GM23248 (cell line): ENCODE measurements around the gene ASPM. TPM values are rescaled to one million over a fixed set of nuclear protein-coding genes. Genes with fewer than 3 reads are reported as not detected.

Source experiments
- DNase-seq: peaks from one replicate; pipeline ENCODE4 v3.0.0-alpha.2; 2015
- H2AFZ ChIP-seq: fragments of 200-600 bp; sonication (generic); 2 replicates; pipeline ENCODE4 v1.6.1; 2016; ENCODE audit warnings: antibody characterized with exemption
- H3F3A ChIP-seq: fragments of 200-600 bp; sonication (generic); 2 replicates; pipeline ENCODE4 v1.6.1; 2016; ENCODE audit warnings: mild to moderate bottlenecking, antibody characterized with exemption, mixed run types; ENCODE audit not compliant: insufficient read depth
- H3K27ac ChIP-seq: fragments of 200-600 bp; sonication (generic); 2 replicates; pipeline ENCODE4 v1.5.1; 2016; ENCODE audit warnings: mild to moderate bottlenecking
- H3K27me3 ChIP-seq: fragments of 200-600 bp; sonication (generic); replicated peaks from 2 replicates; pipeline ENCODE4 v1.6.1; 2016; ENCODE audit warnings: mild to moderate bottlenecking; ENCODE audit not compliant: insufficient read depth
- H3K36me3 ChIP-seq: fragments of 200-600 bp; sonication (generic); 2 replicates; pipeline ENCODE4 v1.6.1; 2016; ENCODE audit warnings: low read depth, mild to moderate bottlenecking
- H3K4me1 ChIP-seq: fragments of 200-600 bp; sonication (generic); 2 replicates; pipeline ENCODE4 v1.6.1; 2016; ENCODE audit warnings: mild to moderate bottlenecking; ENCODE audit not compliant: insufficient read depth
- H3K4me2 ChIP-seq: fragments of 200-600 bp; sonication (generic); one replicate; pipeline ENCODE4 v1.6.1; 2016; ENCODE audit warnings: mild to moderate bottlenecking; ENCODE audit not compliant: unreplicated experiment
- H3K4me3 ChIP-seq: fragments of 200-600 bp; sonication (generic); 2 replicates; pipeline ENCODE4 v1.5.1; 2016; ENCODE audit warnings: mild to moderate bottlenecking
- H3K79me2 ChIP-seq: fragments of 200-600 bp; sonication (generic); 2 replicates; pipeline ENCODE4 v1.6.1; 2016; ENCODE audit warnings: mild to moderate bottlenecking; ENCODE audit not compliant: insufficient read depth
- H3K9ac ChIP-seq: fragments of 200-600 bp; sonication (generic); 2 replicates; pipeline ENCODE4 v1.6.1; 2016; ENCODE audit warnings: mild to moderate bottlenecking
- H3K9me2 ChIP-seq: fragments of 200-600 bp; sonication (generic); 2 replicates; pipeline ENCODE4 v1.6.1; 2016; ENCODE audit warnings: mixed run types, mild to moderate bottlenecking, moderate library complexity; ENCODE audit not compliant: insufficient read depth
- H3K9me3 ChIP-seq: fragments of 200-600 bp; sonication (generic); one replicate; pipeline ENCODE4 v1.6.1; 2017; ENCODE audit warnings: low read depth
- H4K20me1 ChIP-seq: fragments of 200-600 bp; sonication (generic); 2 replicates; pipeline ENCODE4 v1.6.0; 2016; ENCODE audit not compliant: insufficient read depth
- EZH2 ChIP-seq: fragments of 200-600 bp; sonication (generic); IDR thresholded peaks from 2 replicates; pipeline ENCODE4 v1.6.1; 2018; ENCODE audit warnings: antibody characterized with exemption, mild to moderate bottlenecking; ENCODE audit not compliant: insufficient read depth, poor library complexity, severe bottlenecking
- EZH2phosphoT487 ChIP-seq: fragments of 200-600 bp; sonication (generic); IDR thresholded peaks from 2 replicates; pipeline ENCODE4 v1.6.1; 2018; ENCODE audit warnings: antibody characterized with exemption, moderate library complexity, mild to moderate bottlenecking, low read depth; ENCODE audit not compliant: insufficient read depth
- WGBS, 2 experiments: methylation state at CpG; one replicate each; pipeline ENCODE4 v1.1.6; 2015 to 2017; ENCODE audit warnings: low lambda C conversion rate in 2 of 2, low coverage in 1 of 2; ENCODE audit errors: missing lambda C conversion rate in 2 of 2; 5-methylcytosine and 5-hydroxymethylcytosine counted together
- in situ Hi-C: fragments of 300-500 bp; cut with MboI; formaldehyde crosslinking; loops from 2 replicates; pipeline ENCODE4 v1.15.0; 2020
- polyA plus RNA-seq: library from polyadenylated mRNA; unstranded; fragments of >200 nt; fragmentation: Nextera tagmentation; extraction: Ambion mirVana; gene quantifications from 2 replicates; pipeline ENCODE4 v1.2.1, GENCODE V29; 2016
- total RNA-seq: library from RNA; depleted of rRNA; stranded (reverse); fragments of >200 nt; shearing (Covaris generic); gene quantifications from 2 replicates; pipeline ENCODE4 v1.2.3, GENCODE V29; 2014

Gene ASPM
- total and polyA plus RNA-seq, 2 experiments from 2014 or later: 7.3 to 17.2 TPM

- in situ Hi-C loops: no loop called here
- H3K36me3 ChIP-seq: no peaks in the 10 kb centered on the region
- no peak for TF ChIP-seq EZH2
- TF ChIP-seq EZH2phosphoT487: no peak
- peaks cover 10% of the 10 kb centered on the region for H3F3A ChIP-seq
- H3K4me2 ChIP-seq: peak overlapping the region; percentile 97
- no peaks in the 10 kb centered on the region for H3K9me2 ChIP-seq
- H3K4me1 ChIP-seq: peaks cover 27% of the 10 kb centered on the region; the same call in 1 of the 2 replicates
- H3K79me2 ChIP-seq: peaks cover 58% of the 10 kb centered on the region
- peak overlapping the region; percentile 95 for H2AFZ ChIP-seq
- no peaks in the 10 kb centered on the region for H4K20me1 ChIP-seq
- H3K4me3 ChIP-seq: peak overlapping the region; percentile 93
- H3K27me3 ChIP-seq: no peaks in the 10 kb centered on the region
- H3K9ac ChIP-seq: peak overlapping the region; percentile 78
- peak; percentile 41 for DNase-seq
- H3K27ac ChIP-seq: peak overlapping the region; percentile 60
- 7 to 11% methylated on average over 11 of the region's 11 CpGs for WGBS, 2 experiments
- H3K9me3 ChIP-seq: no peaks in the 10 kb centered on the region
Measured at GRCh38 chr1:197145446-197146024, 934 bp downstream of the ASPM start.

- no peaks in the 10 kb centered on the region for H3K9me3 ChIP-seq
- no peaks in the 10 kb centered on the region for H3K27me3 ChIP-seq
- H3K4me3 ChIP-seq: peak overlapping the region; percentile 93
- peak overlapping the region; percentile 97 for H3K4me2 ChIP-seq
- H3F3A ChIP-seq: peaks cover 10% of the 10 kb centered on the region
- WGBS, 2 experiments: 28 to 32% methylated on average over 5 of the region's 5 CpGs
- no peak for TF ChIP-seq EZH2phosphoT487
- TF ChIP-seq EZH2: no peak
- peak overlapping the region; percentile 95 for H2AFZ ChIP-seq
- H4K20me1 ChIP-seq: no peaks in the 10 kb centered on the region
- peaks cover 30% of the 10 kb centered on the region; the same call in 1 of the 2 replicates for H3K4me1 ChIP-seq
- in situ Hi-C loops: no loop called here
- H3K9ac ChIP-seq: peak overlapping the region; percentile 78
- peaks cover 66% of the 10 kb centered on the region for H3K79me2 ChIP-seq
- no peaks in the 10 kb centered on the region for H3K36me3 ChIP-seq
- H3K9me2 ChIP-seq: no peaks in the 10 kb centered on the region
- H3K27ac ChIP-seq: peak overlapping the region; percentile 32
- peak; percentile 76 for DNase-seq
Measured at GRCh38 chr1:197144570-197145325, 1.7 kb downstream of the ASPM start.

- no peak for DNase-seq
- Histone ChIP-seq H2AFZ (peak overlapping the region; percentile 95), H3K9me2 (no peaks in the 10 kb centered on the region), H3K27ac (no peak overlapping the region), H3K9me3 (no peaks in the 10 kb centered on the region), H3F3A (peaks cover 10% of the 10 kb centered on the region), H3K9ac (no peak overlapping the region), H3K4me2 (no peak overlapping the region), H3K4me1 (peaks cover 30% of the 10 kb centered on the region; the same call in 1 of the 2 replicates), H3K79me2 (peaks cover 78% of the 10 kb centered on the region), H3K36me3 (no peaks in the 10 kb centered on the region), H3K27me3 (no peaks in the 10 kb centered on the region), H4K20me1 (no peaks in the 10 kb centered on the region), H3K4me3 (no peak overlapping the region)
- in situ Hi-C loops: no loop called here
- TF ChIP-seq EZH2phosphoT487 (no peak), EZH2 (no peak)
- whole genome bisulfite sequencing, 2 experiments: 64 to 73% methylated on average over 5 of the region's 5 CpGs
Measured at GRCh38 chr1:197143276-197143675, 3.2 kb downstream of the ASPM start.

- Histone ChIP-seq H3K4me3 (no peak overlapping the region), H3K27ac (no peak overlapping the region), H3K4me2 (no peak overlapping the region), H3F3A (peaks cover 10% of the 10 kb centered on the region), H3K27me3 (no peaks in the 10 kb centered on the region), H3K9ac (no peak overlapping the region), H3K36me3 (no peaks in the 10 kb centered on the region), H3K9me3 (no peaks in the 10 kb centered on the region), H4K20me1 (no peaks in the 10 kb centered on the region), H3K9me2 (no peaks in the 10 kb centered on the region), H3K79me2 (peaks cover 83% of the 10 kb centered on the region), H2AFZ (peak overlapping the region; percentile 95), H3K4me1 (peaks cover 30% of the 10 kb centered on the region; the same call in 1 of the 2 replicates)
- 86 to 100% methylated on average over 1 of the region's 1 CpG for WGBS, 2 experiments
- in situ Hi-C loops: no loop called here
- no peak for TF ChIP-seq EZH2phosphoT487
- no peak for TF ChIP-seq EZH2
- no peak for DNase-seq
Measured at GRCh38 chr1:197141575-197141974, 4.9 kb downstream of the ASPM start.
